Astrocyte of the hippocampus (primary cell): ENCODE results near the gene CDH20.
A peak's percentile ranks its signal among the peaks of the same experiment; 100 is the strongest.

ENCODE experiments used
- DNase-seq: peaks from one replicate; pipeline ENCODE4 v3.0.0; 2011; ENCODE audit warnings: low read depth, low spot score

The CDH20 gene

GRCh38 chr18:61531182-61531581 lies 198.0 kb downstream of the CDH20 start:
- DNase-seq, result peak; percentile 37

- no peak for DNase-seq
These were observed 198.7 kb downstream of the CDH20 start for GRCh38 chr18:61531891-61532290.

- DNase-seq, result no peak
These were observed 202.2 kb downstream of the CDH20 start for GRCh38 chr18:61535401-61535800.

DNA sequence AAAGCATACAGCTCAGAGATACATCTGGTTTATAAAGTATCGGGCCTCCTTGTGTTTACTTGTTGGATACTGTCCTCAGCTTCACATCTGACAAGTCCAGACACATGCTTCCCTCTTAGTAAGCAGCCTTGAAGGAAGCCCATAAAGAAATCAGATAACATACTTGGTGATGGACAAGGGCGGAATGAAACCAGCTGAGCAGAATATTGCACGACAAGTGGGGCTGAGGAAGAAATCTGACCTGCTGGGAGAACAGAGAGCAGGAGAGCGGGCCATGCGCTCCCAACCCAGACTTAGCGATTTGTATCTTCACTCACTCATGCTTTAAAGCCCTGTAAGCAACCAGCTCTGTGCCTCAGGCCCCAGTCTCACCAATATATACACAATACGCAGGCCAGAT lies 208.4 kb downstream of the CDH20 start:
- no peak for DNase-seq

DNA sequence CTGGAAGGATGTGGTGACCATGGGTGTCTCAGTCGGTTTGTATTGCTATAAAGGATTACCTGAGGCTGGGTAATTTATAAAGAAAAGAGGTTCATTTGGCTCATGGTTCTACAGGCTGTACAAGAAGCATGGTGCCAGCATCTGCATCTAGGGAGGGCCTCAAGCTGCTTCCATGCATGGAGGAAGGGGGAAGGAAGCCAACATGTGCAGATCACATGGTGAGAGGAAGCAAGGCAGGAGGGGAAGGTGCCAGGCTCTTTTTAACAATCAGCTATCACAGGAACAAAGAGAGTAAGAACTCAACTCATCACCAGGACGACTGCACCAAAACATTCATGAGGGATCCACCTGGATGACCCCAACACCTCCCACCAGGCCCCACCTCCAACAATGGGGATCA lies 209.4 kb downstream of the CDH20 start:
- DNase-seq, result no peak

DNA sequence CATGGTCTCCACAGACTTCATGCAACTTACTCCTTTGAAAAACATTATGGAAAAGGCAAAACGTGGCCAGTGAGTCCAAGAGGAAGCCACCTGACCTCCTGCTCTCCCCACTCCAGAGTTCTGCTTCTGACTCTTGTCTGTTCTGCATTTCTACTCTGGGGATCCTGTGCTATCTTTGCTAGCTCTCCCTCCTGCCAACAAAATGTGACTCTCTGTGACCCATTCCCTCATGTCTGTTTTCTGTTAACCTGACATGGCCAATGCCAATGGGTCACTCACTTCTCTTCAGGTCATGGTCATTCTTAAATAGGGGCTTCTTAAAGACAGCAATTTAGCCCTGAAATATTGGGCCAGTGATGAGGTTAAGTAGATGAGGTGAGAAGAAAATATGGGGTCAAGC lies 210.3 kb downstream of the CDH20 start:
- DNase-seq, result no peak

DNA sequence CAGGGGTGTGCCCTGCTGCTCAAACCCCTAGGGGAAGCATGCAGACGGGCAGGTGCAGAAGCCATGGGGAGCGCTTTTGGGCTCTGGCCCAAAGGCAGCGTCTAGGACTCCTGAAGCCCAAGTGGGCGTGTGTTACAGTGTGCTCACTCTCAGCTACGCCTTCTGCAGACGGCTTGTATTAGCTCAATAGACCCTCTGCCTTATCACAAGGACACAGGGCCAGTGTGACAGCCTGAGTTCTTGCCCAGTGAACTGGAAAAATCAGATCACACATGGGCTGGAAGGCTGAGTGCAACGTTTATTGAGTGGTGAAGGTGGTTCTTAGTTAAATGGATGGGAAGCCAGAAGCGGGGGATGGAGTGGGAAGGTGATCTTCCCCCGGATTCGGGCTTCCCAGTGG lies 210.9 kb downstream of the CDH20 start:
- no peak for DNase-seq

DNA sequence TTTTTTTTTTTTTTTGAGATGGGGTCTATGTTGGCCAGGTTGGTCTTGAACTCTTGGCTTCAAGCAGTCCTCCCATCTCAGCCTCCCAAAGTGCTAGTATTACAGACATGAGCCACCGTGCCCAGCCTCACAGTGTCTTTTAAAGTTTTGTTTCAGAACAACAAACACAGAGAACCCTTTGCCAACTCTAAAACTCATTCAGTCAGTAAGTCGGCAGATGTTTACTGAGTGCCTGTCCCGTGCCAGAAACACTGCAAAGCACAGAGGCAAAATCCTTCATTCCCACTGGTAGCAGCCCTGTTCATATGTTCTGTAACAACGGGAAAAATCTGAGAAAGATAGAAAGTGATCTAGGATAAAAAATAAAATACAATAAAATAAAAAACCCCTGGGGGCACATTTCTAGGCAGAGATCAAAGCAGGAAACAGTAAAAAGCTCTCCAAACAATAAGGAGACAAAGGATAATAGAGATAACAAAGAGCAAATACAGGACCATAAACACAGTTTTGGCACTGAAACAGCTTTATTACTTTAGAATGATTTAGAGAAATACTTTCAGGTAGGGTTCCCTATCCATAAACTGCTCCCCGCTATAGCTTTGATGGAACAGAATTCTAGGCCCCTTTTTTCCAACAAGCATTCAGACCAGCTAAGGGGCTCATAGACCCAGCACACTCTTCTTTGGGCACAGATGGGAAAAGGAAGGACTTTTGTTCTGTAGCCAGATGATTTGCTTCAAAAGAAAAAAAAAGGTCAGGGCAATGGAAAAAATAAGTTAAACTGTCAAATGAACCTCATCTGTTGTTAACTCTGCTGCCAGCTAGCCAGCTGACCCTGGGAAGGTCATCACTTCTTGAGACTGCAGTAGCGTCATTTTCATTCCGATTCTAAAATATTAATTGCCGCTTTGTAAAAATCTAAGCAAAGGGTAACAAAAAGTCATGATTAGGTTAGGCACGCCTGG lies 212.3 kb downstream of the CDH20 start:
- DNase-seq, result no peak

DNA sequence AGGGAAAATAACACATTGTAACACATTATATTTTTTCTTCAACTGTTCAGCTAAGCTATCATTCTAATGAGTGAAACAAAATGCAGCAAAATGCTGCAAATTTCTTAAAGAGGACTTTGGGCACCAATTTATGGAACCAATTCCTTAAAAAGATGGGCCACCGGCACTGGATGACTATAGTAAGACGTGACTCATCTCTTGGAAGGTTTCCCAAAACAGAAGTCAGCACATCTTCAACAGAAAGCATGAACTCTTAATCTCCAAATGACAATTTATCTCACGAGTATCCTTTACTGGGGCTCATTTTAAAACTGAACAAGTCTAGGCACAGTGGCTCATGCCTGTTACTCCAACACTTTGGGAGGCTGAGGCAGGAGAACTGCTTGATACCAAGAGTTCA lies 213.4 kb downstream of the CDH20 start:
- DNase-seq, result peak; percentile 44

GRCh38 chr18:61549416-61549815 lies 216.2 kb downstream of the CDH20 start:
- DNase-seq, result peak; percentile 59

- DNase-seq, result no peak
These were observed 216.7 kb downstream of the CDH20 start for GRCh38 chr18:61549889-61550288.

- DNase-seq, result peak; percentile 89
These were observed 218.4 kb downstream of the CDH20 start for GRCh38 chr18:61551586-61551985.

GRCh38 chr18:61553045-61553659 lies 219.9 kb downstream of the CDH20 start:
- peak; percentile 5 for DNase-seq

DNA sequence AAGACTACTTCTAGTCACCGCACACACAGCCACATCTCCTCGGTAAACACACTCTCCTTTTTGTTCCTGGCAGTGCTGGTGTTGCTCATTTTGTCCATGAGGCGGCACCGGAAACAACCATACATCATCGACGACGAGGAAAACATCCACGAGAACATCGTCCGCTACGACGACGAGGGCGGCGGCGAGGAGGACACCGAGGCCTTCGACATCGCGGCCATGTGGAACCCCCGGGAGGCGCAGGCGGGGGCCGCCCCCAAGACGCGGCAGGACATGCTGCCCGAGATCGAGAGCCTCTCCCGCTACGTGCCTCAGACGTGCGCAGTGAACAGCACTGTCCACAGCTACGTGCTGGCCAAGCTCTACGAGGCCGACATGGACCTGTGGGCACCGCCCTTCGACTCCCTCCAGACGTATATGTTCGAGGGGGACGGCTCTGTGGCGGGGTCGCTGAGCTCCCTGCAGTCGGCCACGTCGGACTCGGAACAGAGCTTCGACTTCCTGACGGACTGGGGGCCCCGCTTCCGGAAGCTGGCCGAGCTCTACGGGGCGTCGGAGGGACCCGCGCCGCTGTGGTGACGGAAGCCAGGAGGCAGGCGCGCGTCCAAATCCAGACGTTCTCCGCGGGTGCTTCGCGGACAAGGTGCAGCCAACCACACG lies 221.0 kb downstream of the CDH20 start:
- DNase-seq, result no peak

GRCh38 chr18:61554946-61555361 lies 221.7 kb downstream of the CDH20 start:
- peak; percentile 61 for DNase-seq

DNA sequence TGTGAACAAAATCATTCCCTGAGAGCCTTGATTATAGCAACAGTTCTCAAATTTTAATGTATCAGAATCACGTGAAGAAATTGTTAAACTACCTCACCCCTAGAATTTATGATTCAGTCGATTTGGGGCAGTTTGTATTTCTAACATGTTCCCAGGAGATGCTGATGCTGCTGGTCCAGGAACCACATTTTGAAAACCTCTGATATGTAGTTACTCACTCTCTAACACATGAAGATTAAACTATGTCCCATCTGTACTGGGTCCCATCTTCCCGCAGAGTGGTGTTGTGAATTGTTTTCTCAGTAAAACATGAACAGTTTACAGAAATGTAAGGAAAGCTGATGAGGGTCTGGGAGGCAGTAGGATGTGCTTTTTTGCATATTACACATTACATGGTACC lies 223.1 kb downstream of the CDH20 start:
- DNase-seq, result no peak

- DNase-seq, result no peak
These were observed 223.6 kb downstream of the CDH20 start for GRCh38 chr18:61556862-61557261.

DNA sequence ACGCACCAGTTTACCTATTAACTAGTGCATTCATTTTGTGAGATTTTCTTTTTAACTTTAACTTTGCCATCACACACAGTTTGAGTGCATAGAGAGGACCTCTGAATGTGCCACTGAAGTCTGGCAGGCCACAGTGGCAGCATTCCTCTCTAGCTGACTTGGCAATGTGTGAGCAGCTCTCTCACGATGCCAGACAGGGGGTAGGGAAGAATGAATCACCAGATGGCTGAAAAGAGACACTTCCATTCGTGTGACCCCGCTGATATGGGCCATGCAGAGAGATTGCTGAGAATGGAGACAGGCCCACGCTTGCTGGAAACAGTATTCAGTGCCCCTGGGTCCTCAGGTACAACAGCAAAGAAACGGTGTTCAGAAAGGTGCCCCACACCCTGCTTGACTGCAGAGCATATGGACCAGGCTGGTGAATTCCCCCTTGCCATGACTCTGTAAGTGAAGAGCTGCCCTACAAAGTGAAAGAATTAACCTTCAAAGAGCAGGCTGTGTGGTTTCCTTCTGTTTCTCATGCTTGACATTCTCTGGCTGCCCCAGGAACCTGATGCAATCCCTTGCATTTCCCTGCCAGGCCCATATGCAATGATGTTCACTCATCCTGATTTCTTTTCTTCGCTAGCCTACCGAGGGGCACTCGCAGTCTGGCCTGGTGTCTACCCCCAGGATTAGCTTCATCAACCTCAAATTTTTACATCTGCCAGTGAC lies 236.1 kb downstream of the CDH20 start:
- peak; percentile 93 for DNase-seq

GRCh38 chr18:61570070-61570469 lies 236.8 kb downstream of the CDH20 start:
- no peak for DNase-seq

DNA sequence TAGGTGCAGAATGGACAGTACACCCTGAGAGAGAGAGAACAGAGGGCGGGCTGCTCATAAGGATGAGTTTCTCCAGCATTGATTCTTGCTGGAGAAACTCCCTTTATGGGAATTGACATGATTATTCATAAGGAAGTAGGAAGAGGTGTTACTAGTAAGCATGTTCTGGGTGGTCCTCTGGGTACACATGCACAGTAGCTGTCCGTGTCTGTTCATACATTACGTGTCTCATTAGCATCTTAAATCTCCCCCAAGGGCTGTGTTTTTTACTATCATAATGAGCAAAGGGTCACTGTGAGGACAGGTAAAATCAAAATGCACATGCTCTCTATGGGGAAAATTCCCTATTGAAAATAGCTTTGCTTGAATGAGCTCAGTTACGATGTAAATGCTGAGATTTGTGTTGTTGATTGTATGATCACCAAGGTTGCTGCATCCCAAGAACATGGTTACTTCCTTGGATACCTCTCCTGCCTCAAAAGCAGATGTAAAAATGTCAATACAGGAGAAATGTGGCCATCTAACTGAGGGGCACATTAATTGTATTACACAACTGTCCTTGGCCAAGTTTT lies 238.9 kb downstream of the CDH20 start:
- DNase-seq, result no peak

- no peak for DNase-seq
These were observed 239.6 kb downstream of the CDH20 start for GRCh38 chr18:61572871-61573270.
